ENCODE results near the gene CCDC188. TPM values are rescaled to one million over a fixed set of nuclear protein-coding genes. Genes with fewer than 3 reads are reported as not detected.

CCDC188 gene
- total and polyA plus RNA-seq, 2 donors (not counting 1 experiment from before 2014, with no cell fraction given): 0.33 to 0.59 TPM

GRCh38 chr22:20167643-20168322, 16.9 kb upstream of the CCDC188 start:
- no peaks in the 10 kb centered on the region for H4K20me1 ChIP-seq (ENCODE audit: control insufficient read depth, extremely low read depth, insufficient read depth, low read length)
- no peak overlapping the region for H2AFZ ChIP-seq (ENCODE audit: low read length)
- H3K36me3 ChIP-seq (ENCODE audit: control insufficient read depth, insufficient read depth, low read length): no peaks in the 10 kb centered on the region
- no peak overlapping the region for H3K9ac ChIP-seq (ENCODE audit: insufficient read depth, low read length)
- DNase-seq (ENCODE audit: low read depth in 2 of 2): no peak
- H3K4me3 ChIP-seq (replicated peaks in 1 of 4; ENCODE audit: control extremely low read depth in 1 of 4, insufficient read depth in 1 of 4, low read depth in 3 of 4, low read length in 4 of 4): no peak overlapping the region
- no peak for TF ChIP-seq CTCF (conservative IDR thresholded peaks at IDR 0.05 in 1 of 2, IDR thresholded peaks at IDR 0.05 in 1 of 2; ENCODE audit: low read depth in 1 of 2, low read length in 2 of 2)
- no peak for TF ChIP-seq EZH2 (IDR thresholded peaks at IDR 0.05; ENCODE audit: low read length, missing control alignments)
- H3K4me1 ChIP-seq (ENCODE audit: control insufficient read depth, extremely low read depth, insufficient read depth, low read length): no peaks in the 10 kb centered on the region
- H3K9me3 ChIP-seq (ENCODE audit: control insufficient read depth, insufficient read depth, low read depth, low read length): no peaks in the 10 kb centered on the region
- H3K79me2 ChIP-seq (ENCODE audit: control insufficient read depth, insufficient read depth, low read length): no peaks in the 10 kb centered on the region
- no peak overlapping the region for H3K4me2 ChIP-seq (ENCODE audit: extremely low read depth, insufficient read depth, low read length)
- no peak overlapping the region for H3K27ac ChIP-seq (ENCODE audit: insufficient read depth, low read length)
- H3K27me3 ChIP-seq (ENCODE audit: control insufficient read depth, insufficient read depth, low read length): no peaks in the 10 kb centered on the region

GRCh38 chr22:20166703-20167102, 15.8 kb upstream of the CCDC188 start:
- no peak overlapping the region for H2AFZ ChIP-seq (ENCODE audit: low read length)
- DNase-seq (ENCODE audit: low read depth in 2 of 2): no peak
- H3K9ac ChIP-seq (ENCODE audit: insufficient read depth, low read length): no peak overlapping the region
- H3K79me2 ChIP-seq (ENCODE audit: control insufficient read depth, insufficient read depth, low read length): no peaks in the 10 kb centered on the region
- H3K4me3 ChIP-seq (replicated peaks in 1 of 4; ENCODE audit: control extremely low read depth in 1 of 4, insufficient read depth in 1 of 4, low read depth in 3 of 4, low read length in 4 of 4): no peak overlapping the region
- no peak overlapping the region for H3K4me2 ChIP-seq (ENCODE audit: extremely low read depth, insufficient read depth, low read length)
- no peak for TF ChIP-seq CTCF (conservative IDR thresholded peaks at IDR 0.05 in 1 of 2, IDR thresholded peaks at IDR 0.05 in 1 of 2; ENCODE audit: low read depth in 1 of 2, low read length in 2 of 2)
- no peak for TF ChIP-seq EZH2 (IDR thresholded peaks at IDR 0.05; ENCODE audit: low read length, missing control alignments)
- H3K27ac ChIP-seq (ENCODE audit: insufficient read depth, low read length): no peak overlapping the region
- no peaks in the 10 kb centered on the region for H3K4me1 ChIP-seq (ENCODE audit: control insufficient read depth, extremely low read depth, insufficient read depth, low read length)
- H3K36me3 ChIP-seq (ENCODE audit: control insufficient read depth, insufficient read depth, low read length): no peaks in the 10 kb centered on the region
- no peaks in the 10 kb centered on the region for H4K20me1 ChIP-seq (ENCODE audit: control insufficient read depth, extremely low read depth, insufficient read depth, low read length)
- H3K9me3 ChIP-seq (ENCODE audit: control insufficient read depth, insufficient read depth, low read depth, low read length): no peaks in the 10 kb centered on the region
- H3K27me3 ChIP-seq (ENCODE audit: control insufficient read depth, insufficient read depth, low read length): no peaks in the 10 kb centered on the region

GRCh38 chr22:20165913-20166312, 15.1 kb upstream of the CCDC188 start:
- no peaks in the 10 kb centered on the region for H3K27me3 ChIP-seq (ENCODE audit: control insufficient read depth, insufficient read depth, low read length)
- no peaks in the 10 kb centered on the region for H3K79me2 ChIP-seq (ENCODE audit: control insufficient read depth, insufficient read depth, low read length)
- TF ChIP-seq CTCF (conservative IDR thresholded peaks at IDR 0.05 in 1 of 2, IDR thresholded peaks at IDR 0.05 in 1 of 2; ENCODE audit: low read depth in 1 of 2, low read length in 2 of 2): no peak
- H3K36me3 ChIP-seq (ENCODE audit: control insufficient read depth, insufficient read depth, low read length): no peaks in the 10 kb centered on the region
- H3K9ac ChIP-seq (ENCODE audit: insufficient read depth, low read length): no peak overlapping the region
- no peaks in the 10 kb centered on the region for H3K4me1 ChIP-seq (ENCODE audit: control insufficient read depth, extremely low read depth, insufficient read depth, low read length)
- H3K27ac ChIP-seq (ENCODE audit: insufficient read depth, low read length): no peak overlapping the region
- H3K9me3 ChIP-seq (ENCODE audit: control insufficient read depth, insufficient read depth, low read depth, low read length): no peaks in the 10 kb centered on the region
- H4K20me1 ChIP-seq (ENCODE audit: control insufficient read depth, extremely low read depth, insufficient read depth, low read length): no peaks in the 10 kb centered on the region
- no peak overlapping the region for H2AFZ ChIP-seq (ENCODE audit: low read length)
- DNase-seq (ENCODE audit: low read depth in 2 of 2): no peak
- H3K4me2 ChIP-seq (ENCODE audit: extremely low read depth, insufficient read depth, low read length): no peak overlapping the region
- no peak overlapping the region for H3K4me3 ChIP-seq (replicated peaks in 1 of 4; ENCODE audit: control extremely low read depth in 1 of 4, insufficient read depth in 1 of 4, low read depth in 3 of 4, low read length in 4 of 4)

Data from fibroblast of lung (primary cell).